Stomach (tissue), 9 donors: ENCODE results near the gene APOM. TPM values are rescaled to one million over a fixed set of nuclear protein-coding genes. Genes with fewer than 3 reads are reported as not detected.
A peak's percentile ranks its signal among the peaks of the same experiment; 100 is the strongest.

Experiments used
- DNase-seq, 2 donors: peaks; one replicate each; pipeline versions ENCODE4 v3.0.0 to v3.0.0-alpha.2; 2013 to 2019
- H3K27ac ChIP-seq, 5 donors: fragments of 200-600 bp in 4 of 5; sonication (generic) in 4 of 5; one replicate each; pipeline ENCODE4 v1.5.1; 2013 to 2019; ENCODE audit warnings: mild to moderate bottlenecking in 1 of 5, moderate library complexity in 1 of 5
- H3K27me3 ChIP-seq, 3 donors: fragments of 200-600 bp; sonication (generic); one replicate each; pipeline ENCODE4 v1.5.1; 2017 to 2019; ENCODE audit warnings: mixed run types in 1 of 3
- H3K36me3 ChIP-seq, 4 donors: fragments of 200-600 bp; sonication (generic); 1 replicate in 3 of 4; 2 replicates in 1 of 4; pipeline ENCODE4 v1.5.1; 2016 to 2019
- H3K4me1 ChIP-seq, 4 donors: fragments of 200-600 bp; sonication (generic); one replicate each; pipeline ENCODE4 v1.5.1; 2016 to 2019
- H3K4me3 ChIP-seq, 4 donors: fragments of 200-600 bp; sonication (generic) in 3 of 4; one replicate each; pipeline ENCODE4 v1.5.1; 2016 to 2019; ENCODE audit warnings: mild to moderate bottlenecking in 1 of 4
- H3K9me3 ChIP-seq, 4 donors: fragments of 200-600 bp; sonication (generic); one replicate each; pipeline ENCODE4 v1.5.1; 2016 to 2019
- CTCF ChIP-seq, 7 experiments: fragments of 450-650 bp in 4 of 7; fragments of 200-600 bp in 3 of 7; sonication (generic) in 3 of 7; IDR thresholded peaks; one replicate each; pipeline ENCODE4 v1.5.1; 2016 to 2019; ENCODE audit warnings: antibody characterized with exemption in 7 of 7, control low read depth in 2 of 7, mild to moderate bottlenecking in 1 of 7
- EP300 ChIP-seq: sonication (generic); formaldehyde crosslinking; IDR thresholded peaks from one replicate; pipeline ENCODE4 v1.6.1; 2017; ENCODE audit warnings: antibody characterized with exemption
- POLR2A ChIP-seq, 4 donors: fragments of 450-650 bp; IDR thresholded peaks; one replicate each; pipeline ENCODE4 v1.6.1; 2016; ENCODE audit warnings: antibody characterized with exemption in 4 of 4, control low read depth in 2 of 4, mild to moderate bottlenecking in 1 of 4, moderate library complexity in 1 of 4
- POLR2AphosphoS5 ChIP-seq, 3 donors: sonication (generic); formaldehyde crosslinking; IDR thresholded peaks; one replicate each; pipeline ENCODE4 v1.6.1; 2016; ENCODE audit warnings: antibody characterized with exemption in 3 of 3
- WGBS, 5 donors: extraction: QIAGEN DNeasy Blood & Tissue Kit in 3 of 5; methylation state at CpG; one replicate each; pipeline versions ENCODE4 v1.1.5 to v1.1.7; 2013 to 2018; 5-methylcytosine and 5-hydroxymethylcytosine counted together
- intact Hi-C: fragments of 100-400 bp; cut with DNase I; formaldehyde crosslinking; loops from one replicate; pipeline ENCODE4 v1.15.1; 2023; ENCODE audit warnings: low total_unique reads
- polyA plus RNA-seq, 3 donors: library from polyadenylated mRNA; stranded (reverse); fragments of 200-250 nt; gene quantifications; one replicate each; pipeline ENCODE4 v1.2.3, GENCODE V29; 2013
- total RNA-seq, 5 donors: library from RNA; depleted of rRNA; stranded (reverse); fragments of >200 nt; gene quantifications; one replicate each; pipeline versions ENCODE4 v1.1.0 to v1.2.3, GENCODE V29; 2014 to 2016
- donor health status: healthy with polysubstance abuse.
- donor health status: Bipolar disorder and iron deficiency.
- donor health status: healthy.

Gene APOM
- total and polyA plus RNA-seq, 8 donors: 1.3 to 14.2 (median 6.4) TPM; not detected in 3

DNA sequence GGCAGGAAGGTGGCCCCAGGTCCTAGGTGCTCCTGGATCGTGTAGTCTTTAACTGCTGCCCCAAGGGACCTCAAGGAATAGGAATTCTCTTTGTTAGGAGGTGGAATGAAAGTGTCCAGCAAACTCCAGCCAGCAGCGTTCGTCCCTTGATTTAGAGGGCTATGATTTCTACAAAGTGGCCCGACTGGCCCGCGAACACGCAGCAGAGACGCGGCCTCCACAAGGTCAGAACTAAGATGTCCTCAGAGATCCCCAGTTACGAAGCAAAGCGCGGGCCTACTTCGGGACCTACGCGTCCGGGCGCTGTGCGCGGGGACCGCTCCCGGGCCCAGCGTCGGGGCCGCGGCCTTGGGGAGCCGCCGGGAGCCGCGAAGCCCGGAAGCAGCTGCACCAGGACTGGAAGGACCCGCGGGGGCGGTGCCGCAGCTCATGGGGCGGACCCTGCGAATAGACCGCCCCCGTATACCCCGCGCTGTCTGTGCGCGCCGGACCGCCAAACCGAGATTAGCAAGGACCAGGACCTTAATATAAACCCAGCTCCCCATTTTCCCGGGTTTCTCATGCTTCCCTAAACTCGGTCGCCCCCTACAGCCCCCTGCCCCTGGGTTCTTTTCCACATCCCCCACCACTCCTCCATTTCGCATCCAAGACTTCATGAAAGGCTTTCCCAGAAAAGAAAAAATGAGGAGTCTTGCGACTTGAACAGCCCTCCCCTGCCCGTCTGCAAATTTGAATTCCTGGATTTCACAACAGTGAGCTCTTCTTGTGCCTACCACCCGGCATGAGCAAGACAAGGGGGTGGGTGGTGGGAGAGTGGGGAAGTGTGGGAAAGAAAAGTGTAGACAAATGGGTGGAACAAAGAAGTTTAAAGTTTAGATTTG, 4.9 kb downstream of the APOM start, which contains the start of gene C6orf47:
TSS of gene C6orf47 (minus strand) at position 398 of the 881 bp plus-strand sequence. CDS start 831 bp downstream, outside the sequence.
- H3K9me3 ChIP-seq: no peaks in the 10 kb centered on the region
- intact Hi-C loops: no loop called here
- H3K4me3 ChIP-seq: peak within 1 kb of the TSS; percentile 69 to 87 (median 80)
- H3K4me1 ChIP-seq: peaks cover 40 to 82% (median 75%) of the 10 kb centered on the region in 4 donors
- peak; percentile 90 to 96 for DNase-seq
- WGBS, 5 donors: 0 to 1% (median 1%) methylated on average over 26 to 52 of the region's 52 CpGs
- peak; percentile 55 to 97 (median 89) for TF ChIP-seq POLR2AphosphoS5 (IDR thresholded peaks at IDR 0.05)
- TF ChIP-seq POLR2A (IDR thresholded peaks at IDR 0.05): peak in 1 of 4 donors; percentile 78
- no peak for TF ChIP-seq EP300
- peaks cover 14 to 50% (median 41%) of the 10 kb centered on the region in 4 donors for H3K36me3 ChIP-seq
- H3K27me3 ChIP-seq: no peaks in the 10 kb centered on the region
- peak within 1 kb of the TSS; percentile 78 to 93 (median 91) for H3K27ac ChIP-seq

GRCh38 chr6:31661262-31662123, 5.8 kb downstream of the APOM start:
- Histone ChIP-seq H3K27me3 (no peaks in the 10 kb centered on the region), H3K27ac (peak overlapping the region; percentile 78 to 93 (median 91)), H3K36me3 (peaks cover 14 to 41% (median 32%) of the 10 kb centered on the region in 4 donors), H3K4me1 (peaks cover 42 to 77% (median 74%) of the 10 kb centered on the region in 4 donors), H3K9me3 (no peaks in the 10 kb centered on the region), H3K4me3 (peak overlapping the region; percentile 69 to 87 (median 80))
- WGBS, 5 donors: 54 to 75% (median 64%) methylated on average over 12 of the region's 12 CpGs
- intact Hi-C loops: no loop called here
- TF ChIP-seq POLR2AphosphoS5 (IDR thresholded peaks at IDR 0.05): no peak
- no peak for TF ChIP-seq EP300
- no peak for TF ChIP-seq CTCF (IDR thresholded peaks at IDR 0.05)
- TF ChIP-seq POLR2A (IDR thresholded peaks at IDR 0.05): no peak
- DNase-seq: no peak

DNA sequence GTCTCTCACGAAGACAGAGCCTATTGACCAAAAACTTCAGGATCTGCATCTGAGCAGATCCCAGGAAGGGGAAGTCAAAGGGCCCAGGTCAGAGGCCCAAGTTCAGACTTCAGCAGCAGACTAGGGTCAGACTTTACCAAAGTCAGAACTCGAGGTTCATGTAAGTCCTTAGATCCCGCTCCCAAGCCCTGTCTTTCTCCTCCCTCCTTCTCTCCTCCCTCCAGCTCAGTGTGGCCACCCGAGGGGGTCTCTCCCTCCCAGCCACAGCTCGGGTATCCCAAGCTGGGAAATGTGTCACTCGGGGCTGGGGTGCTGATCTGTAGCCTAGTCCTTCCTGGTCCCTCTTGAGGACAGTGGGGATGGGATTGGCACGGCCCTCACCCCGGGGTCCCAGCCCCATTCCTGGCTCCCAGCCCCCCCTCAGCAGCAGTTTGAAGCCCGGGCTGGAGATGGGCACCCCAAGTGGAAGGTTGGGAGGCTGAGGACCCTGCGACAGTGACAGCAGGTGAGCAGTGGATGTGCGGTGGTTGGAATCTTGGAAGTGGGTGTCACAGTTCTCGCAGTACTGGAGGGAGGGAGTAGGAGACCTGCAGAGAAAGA, 6.5 kb downstream of the APOM start:
- no peak for DNase-seq
- Histone ChIP-seq H3K9me3 (no peaks in the 10 kb centered on the region), H3K4me1 (peaks cover 49 to 81% (median 77%) of the 10 kb centered on the region in 4 donors), H3K27me3 (no peaks in the 10 kb centered on the region), H3K27ac (peak overlapping the region in 3 of 5 donors; percentile 26 to 91 (median 87)), H3K4me3 (no peak overlapping the region), H3K36me3 (peaks cover 18 to 38% (median 30%) of the 10 kb centered on the region in 4 donors)
- 86 to 93% (median 91%) methylated on average over 12 of the region's 12 CpGs for WGBS, 5 donors
- TF ChIP-seq EP300 (no peak), CTCF (IDR thresholded peaks at IDR 0.05) (no peak), POLR2AphosphoS5 (IDR thresholded peaks at IDR 0.05) (no peak), POLR2A (IDR thresholded peaks at IDR 0.05) (no peak)
- intact Hi-C loops: no loop called here

DNA sequence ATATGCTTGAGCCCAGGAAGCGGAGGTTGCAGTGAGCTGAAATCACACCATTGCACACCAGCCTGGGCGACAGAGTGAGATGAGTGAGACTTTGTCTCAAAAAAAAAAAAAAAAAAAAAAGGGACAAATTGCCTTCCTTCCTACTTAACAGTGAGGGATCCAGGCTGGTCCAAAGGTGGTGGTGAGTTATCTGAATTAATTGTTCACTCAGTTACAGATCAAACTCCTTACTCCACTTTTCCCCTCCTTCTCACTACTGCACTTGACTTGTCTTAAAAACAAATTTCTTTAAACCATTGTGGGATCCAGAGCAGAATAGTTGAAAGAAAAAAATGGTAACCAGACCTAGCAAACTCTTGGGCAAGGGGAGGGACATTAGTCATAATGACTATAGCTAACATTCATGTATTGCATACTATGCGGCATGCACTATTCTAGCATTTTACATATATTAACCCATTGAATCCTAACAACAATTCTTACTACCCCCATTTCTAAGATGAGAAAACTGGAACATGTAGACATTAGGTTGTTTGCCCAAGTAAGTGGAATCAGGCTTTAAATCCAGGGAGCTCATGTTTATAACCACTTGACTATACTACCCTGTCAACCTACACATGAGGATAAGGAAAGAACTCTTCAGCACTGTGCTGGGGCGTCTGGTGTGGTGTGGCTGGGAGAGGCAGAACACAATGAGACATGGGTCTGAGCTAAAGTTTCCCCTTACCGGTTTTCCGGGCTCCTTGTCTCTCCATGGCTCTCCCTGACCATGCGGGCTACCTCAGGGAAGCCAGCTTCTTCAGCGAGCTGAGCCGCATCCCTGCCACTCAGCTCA, 7.6 kb downstream of the APOM start:
- Histone ChIP-seq H3K4me3 (peak overlapping the region; percentile 72 to 98 (median 90)), H3K27me3 (no peaks in the 10 kb centered on the region), H3K36me3 (peaks cover 22 to 38% (median 35%) of the 10 kb centered on the region in 4 donors), H3K4me1 (peaks cover 47 to 79% (median 77%) of the 10 kb centered on the region in 4 donors), H3K9me3 (no peaks in the 10 kb centered on the region), H3K27ac (peak overlapping the region; percentile 11 to 98 (median 96))
- TF ChIP-seq POLR2A (IDR thresholded peaks at IDR 0.05) (no peak), EP300 (no peak), CTCF (IDR thresholded peaks at IDR 0.05) (no peak), POLR2AphosphoS5 (IDR thresholded peaks at IDR 0.05) (no peak)
- 46 to 63% (median 57%) methylated on average over 9 of the region's 9 CpGs for WGBS, 5 donors
- no peak for DNase-seq
- intact Hi-C loops: no loop called here
